Measurements from ENCODE around the gene NCAM1. TPM values are rescaled to one million over a fixed set of nuclear protein-coding genes. Genes with fewer than 3 reads are reported as not detected.

Gene NCAM1
- total RNA-seq, 2 donors from 2014 or later: 42.0 to 69.2 TPM

DNA sequence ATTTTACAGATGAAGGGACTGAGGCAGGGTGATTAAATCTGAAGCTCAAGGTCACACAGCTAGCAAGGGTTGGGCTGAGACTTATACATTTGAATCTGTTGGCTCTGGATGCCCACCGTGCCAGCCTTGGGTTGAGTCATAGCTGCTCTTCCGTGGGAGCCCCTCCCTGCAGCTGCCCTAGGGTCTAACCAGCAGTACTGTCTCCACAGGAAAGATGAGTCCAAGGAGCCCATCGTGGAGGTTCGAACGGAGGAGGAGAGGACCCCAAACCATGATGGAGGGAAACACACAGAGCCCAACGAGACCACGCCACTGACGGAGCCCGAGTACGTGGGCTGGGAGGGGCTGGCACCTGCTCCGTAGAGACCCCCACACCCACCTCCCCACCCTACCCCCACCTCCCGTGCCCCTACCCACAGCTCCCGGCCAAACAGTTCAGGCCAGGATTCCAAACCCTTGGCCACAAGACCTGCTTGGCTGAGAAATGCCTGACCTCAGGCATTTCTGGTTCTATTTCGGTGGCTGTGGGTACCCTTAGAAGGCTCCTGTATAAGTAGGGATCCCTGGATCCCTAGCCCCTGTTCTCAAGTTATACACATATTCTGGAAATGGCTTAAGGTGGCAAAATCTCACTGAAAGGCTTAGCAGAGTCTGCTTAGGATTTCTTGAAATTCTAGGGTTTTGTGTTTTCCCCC, 310.5 kb downstream of the NCAM1 start:
- H3K27me3 ChIP-seq (replicated peaks; ENCODE audit: insufficient read depth): no peaks in the 10 kb centered on the region
- TF ChIP-seq CTCF (IDR thresholded peaks at IDR 0.05): no peak
- no peaks in the 10 kb centered on the region for H3K36me3 ChIP-seq
- DNase-seq (ENCODE audit: low spot score): no peak
- ATAC-seq (ENCODE audit: insufficient number of reproducible peaks, low FRiP score, low read depth): no peak
- H3K27ac ChIP-seq: no peak overlapping the region
- H3K9me3 ChIP-seq: no peaks in the 10 kb centered on the region
- no peaks in the 10 kb centered on the region for H3K4me1 ChIP-seq (ENCODE audit: control insufficient read depth in 1 of 2, low read depth in 2 of 2)
- H3K4me3 ChIP-seq: no peak overlapping the region

- no peaks in the 10 kb centered on the region for H3K36me3 ChIP-seq
- no peak overlapping the region for H3K27ac ChIP-seq
- H3K9me3 ChIP-seq: no peaks in the 10 kb centered on the region
- H3K27me3 ChIP-seq (replicated peaks; ENCODE audit: insufficient read depth): no peaks in the 10 kb centered on the region
- no peak for DNase-seq (ENCODE audit: low spot score)
- H3K4me1 ChIP-seq (ENCODE audit: control insufficient read depth in 1 of 2, low read depth in 2 of 2): no peaks in the 10 kb centered on the region
- TF ChIP-seq CTCF (IDR thresholded peaks at IDR 0.05): no peak
- no peak for ATAC-seq (ENCODE audit: insufficient number of reproducible peaks, low FRiP score, low read depth)
- no peak overlapping the region for H3K4me3 ChIP-seq
Measured at GRCh38 chr11:113272281-113272680, 311.1 kb downstream of the NCAM1 start.

GRCh38 chr11:113272927-113273615, 311.9 kb downstream of the NCAM1 start:
- Histone ChIP-seq H3K9me3 (no peaks in the 10 kb centered on the region), H3K4me1 (ENCODE audit: control insufficient read depth in 1 of 2, low read depth in 2 of 2) (no peaks in the 10 kb centered on the region), H3K4me3 (no peak overlapping the region), H3K36me3 (no peaks in the 10 kb centered on the region), H3K27ac (no peak overlapping the region), H3K27me3 (replicated peaks; ENCODE audit: insufficient read depth) (no peaks in the 10 kb centered on the region)
- TF ChIP-seq CTCF (IDR thresholded peaks at IDR 0.05): no peak
- ATAC-seq (ENCODE audit: insufficient number of reproducible peaks, low FRiP score, low read depth) (no peak), DNase-seq (ENCODE audit: low spot score) (no peak)

- Histone ChIP-seq H3K9me3 (no peaks in the 10 kb centered on the region), H3K27me3 (replicated peaks; ENCODE audit: insufficient read depth) (no peaks in the 10 kb centered on the region), H3K27ac (no peak overlapping the region), H3K4me3 (no peak overlapping the region), H3K36me3 (no peaks in the 10 kb centered on the region), H3K4me1 (ENCODE audit: control insufficient read depth in 1 of 2, low read depth in 2 of 2) (no peaks in the 10 kb centered on the region)
- DNase-seq (ENCODE audit: low spot score) (no peak), ATAC-seq (ENCODE audit: insufficient number of reproducible peaks, low FRiP score, low read depth) (no peak)
- no peak for TF ChIP-seq CTCF (IDR thresholded peaks at IDR 0.05)
Measured at GRCh38 chr11:113273720-113274119, 312.5 kb downstream of the NCAM1 start.

- H3K4me3 ChIP-seq: no peak overlapping the region
- H3K27me3 ChIP-seq (replicated peaks; ENCODE audit: insufficient read depth): no peaks in the 10 kb centered on the region
- TF ChIP-seq CTCF (IDR thresholded peaks at IDR 0.05): no peak
- H3K4me1 ChIP-seq (ENCODE audit: control insufficient read depth in 1 of 2, low read depth in 2 of 2): no peaks in the 10 kb centered on the region
- H3K9me3 ChIP-seq: no peaks in the 10 kb centered on the region
- no peaks in the 10 kb centered on the region for H3K36me3 ChIP-seq
- no peak for DNase-seq (ENCODE audit: low spot score)
- ATAC-seq (ENCODE audit: insufficient number of reproducible peaks, low FRiP score, low read depth): no peak
- no peak overlapping the region for H3K27ac ChIP-seq
Measured at GRCh38 chr11:113274713-113275582, 313.7 kb downstream of the NCAM1 start.

Data from thoracic aorta (tissue), 2 donors.